K562 (cell line): ENCODE measurements around the gene GLG1. TPM values are rescaled to one million over a fixed set of nuclear protein-coding genes. Genes with fewer than 3 reads are reported as not detected.

Source experiments
- ATAC-seq: fragments of 200-7000 bp; cut with Tn5 transposase; 3 replicates; pipeline ENCODE4 v1.9.1; 2020; ENCODE audit warnings: moderate library complexity
- BruUV-seq: library from RNA; stranded (reverse); fragments of 400-500 nt; replicated peaks from 2 replicates; lab custom pipeline; 2021; lab: Mats Ljungman, UMichigan
- CTCF ChIA-PET: fragments of 300-600 bp; formaldehyde crosslinking; extraction: SDS; loops from one replicate; lab custom pipeline; 2021; ENCODE audit warnings: low intra/inter-chr PET ratio; lab: Yijun Ruan, JAX
- POLR2A ChIA-PET: fragments of 300-600, 350-650 bp; sonication (Branson Sonifier 250); formaldehyde crosslinking; extraction: SDS; loops from one replicate; lab custom pipeline; 2021; ENCODE audit warnings: antibody characterized with exemption, inconsistent platforms; lab: Yijun Ruan, JAX
- DNase-seq, 4 experiments: peaks; one replicate each; pipeline versions ENCODE4 v3.0.0 to v3.0.0-alpha.2; 2011 to 2018; ENCODE audit warnings: low spot score in 3 of 4, mixed read lengths in 3 of 4; ENCODE audit errors: extremely low read depth in 1 of 4
- FAIRE-seq: peaks from 2 replicates; lab custom pipeline; 2011; peaks lifted over from hg19 to GRCh38; lab: Jason Lieb, UNC
- H2AFZ ChIP-seq: 2 replicates; pipeline ENCODE4 v1.6.0; 2011; ENCODE audit warnings: low read depth, low read length, control low read depth, inconsistent platforms
- H3K27ac ChIP-seq: fragments of 200-600 bp; 3 replicates; pipeline ENCODE4 v1.8.0; 2011; ENCODE audit warnings: low read depth, mild to moderate bottlenecking, control low read depth, inconsistent platforms, low read length, moderate library complexity, mixed read lengths; ENCODE audit errors: extremely low read depth
- H3K27me3 ChIP-seq, 2 experiments: fragments of 300-600 bp in 1 of 2; 2 replicates in 1 of 2; 3 replicates in 1 of 2; pipeline versions ENCODE4 v1.6.0 to v1.8.0; 2011; ENCODE audit warnings: inconsistent platforms in 2 of 2, low read length in 2 of 2, mild to moderate bottlenecking in 1 of 2, mixed read lengths in 1 of 2, moderate library complexity in 1 of 2; ENCODE audit not compliant: control insufficient read depth in 2 of 2, insufficient read depth in 2 of 2
- H3K36me3 ChIP-seq: fragments of 300-600 bp; 3 replicates; pipeline ENCODE4 v1.8.0; 2011; ENCODE audit warnings: mild to moderate bottlenecking, low read length, inconsistent platforms; ENCODE audit not compliant: control insufficient read depth, insufficient read depth
- H3K4me1 ChIP-seq, 2 experiments: fragments of 200-600 bp in 1 of 2; replicated peaks in 1 of 2; 2 replicates in 1 of 2; 3 replicates in 1 of 2; pipeline versions ENCODE4 v1.5.1 to v1.8.0; 2011; ENCODE audit warnings: inconsistent platforms in 2 of 2, low read length in 2 of 2, mild to moderate bottlenecking in 1 of 2, mixed read lengths in 1 of 2, moderate library complexity in 1 of 2; ENCODE audit not compliant: control insufficient read depth in 2 of 2, insufficient read depth in 2 of 2
- H3K4me2 ChIP-seq: 2 replicates; pipeline ENCODE4 v1.6.1; 2011; ENCODE audit warnings: low read length, control low read depth, inconsistent platforms, mixed read lengths; ENCODE audit not compliant: insufficient read depth
- H3K4me3 ChIP-seq: fragments of 200-600 bp; sonication (generic), shearing (Covaris generic); 2 replicates; pipeline ENCODE4 v1.5.1; 2016; ENCODE audit warnings: control low read depth, inconsistent platforms
- H3K79me2 ChIP-seq: fragments of 200-600 bp; 3 replicates; pipeline ENCODE4 v1.8.0; 2011; ENCODE audit warnings: low read length, inconsistent platforms; ENCODE audit not compliant: control insufficient read depth, insufficient read depth
- H3K9ac ChIP-seq, 2 experiments: 2 replicates each; pipeline versions ENCODE4 v1.6.0 to v1.6.1; 2011; ENCODE audit warnings: low read depth in 2 of 2, low read length in 2 of 2, control low read depth in 1 of 2, inconsistent platforms in 1 of 2, mild to moderate bottlenecking in 1 of 2, mixed read lengths in 1 of 2; ENCODE audit not compliant: insufficient read depth in 1 of 2
- H3K9me1 ChIP-seq: one replicate; pipeline ENCODE4 v1.6.0; 2011; ENCODE audit warnings: inconsistent platforms, mild to moderate bottlenecking, low read length, moderate library complexity; ENCODE audit not compliant: control insufficient read depth, insufficient read depth
- H3K9me3 ChIP-seq: replicated peaks from 2 replicates; pipeline ENCODE4 v1.5.1; 2011; ENCODE audit warnings: low read depth, low read length, inconsistent platforms; ENCODE audit not compliant: control insufficient read depth, insufficient read depth
- H4K20me1 ChIP-seq: replicated peaks from 2 replicates; pipeline ENCODE4 v1.6.1; 2011; ENCODE audit warnings: low read length, inconsistent platforms, mixed read lengths; ENCODE audit not compliant: control insufficient read depth, insufficient read depth
- BCL6 ChIP-seq: fragments of 250-450 bp; sonication (Bioruptor Pico); IDR thresholded peaks from 2 replicates; pipeline ENCODE4 v1.4.0; 2020
- DACH1 ChIP-seq: fragments of 450-650 bp; IDR thresholded peaks from 2 replicates; pipeline ENCODE4 v1.6.1; 2018; ENCODE audit not compliant: partially characterized antibody
- EP400 ChIP-seq: fragments of 450-650 bp; IDR thresholded peaks from 2 replicates; pipeline ENCODE4 v1.6.1; 2017; ENCODE audit warnings: antibody characterized with exemption, mild to moderate bottlenecking, moderate library complexity
- FOXP1 ChIP-seq: sonication (generic); formaldehyde crosslinking; IDR thresholded peaks from 2 replicates; pipeline ENCODE4 v1.8.0; 2022; ENCODE audit warnings: mild to moderate bottlenecking, missing genetic modification reagents
- HINFP ChIP-seq: fragments of 450-650 bp; conservative IDR thresholded peaks from 2 replicates; pipeline ENCODE4 v1.6.1; 2016; ENCODE audit warnings: missing genetic modification characterization, low read depth, mild to moderate bottlenecking, control low read depth, missing compliant biosample characterization
- NFYB ChIP-seq: IDR thresholded peaks from 2 replicates; pipeline ENCODE4 v1.6.1; 2011; ENCODE audit warnings: mild to moderate bottlenecking, moderate library complexity; ENCODE audit not compliant: insufficient read length; ENCODE audit errors: extremely low read depth
- RB1 ChIP-seq: fragments of 450-650 bp; IDR thresholded peaks from 2 replicates; pipeline ENCODE4 v1.6.1; 2017; ENCODE audit warnings: low read depth, mild to moderate bottlenecking
- SRSF9 ChIP-seq: fragments of 200-400 bp; formaldehyde crosslinking; IDR thresholded peaks from 2 replicates; pipeline ENCODE4 v1.6.1; 2017; ENCODE audit warnings: low read depth, low read length, borderline replicate concordance
- STAT5B ChIP-seq: fragments of 250-450 bp; sonication (Bioruptor Pico); IDR thresholded peaks from 2 replicates; pipeline ENCODE4 v1.8.0; 2021; ENCODE audit warnings: mild to moderate bottlenecking, inconsistent platforms
- XRCC4 ChIP-seq: IDR thresholded peaks from one replicate; pipeline ENCODE4 v1.6.1; 2011; ENCODE audit not compliant: insufficient read depth, insufficient read length; ENCODE audit errors: extremely low read depth
- WGBS: fragments of 100-300 bp; shearing (Covaris generic); methylation state at CpG from one replicate; pipeline ENCODE4 v1.1.6; 2016; ENCODE audit warnings: low coverage, mixed read lengths; ENCODE audit not compliant: insufficient coverage; ENCODE audit errors: missing lambda C conversion rate; 5-methylcytosine and 5-hydroxymethylcytosine counted together
- in situ Hi-C: fragments of 300-500 bp; cut with MboI; formaldehyde crosslinking; loops from 4 replicates; pipeline ENCODE4 v1.15.0; 2018; ENCODE audit warnings: inconsistent platforms, mixed read lengths
- intact Hi-C: fragments of 100-400 bp; cut with micrococcal nuclease; formaldehyde crosslinking; loops from 2 replicates; pipeline ENCODE4 v1.14.2; 2022
- polyA plus RNA-seq, 8 experiments: library from polyadenylated mRNA; depleted of rRNA in 4 of 8; stranded (reverse) in 5 of 8; unstranded in 3 of 8; fragments of >200 nt; fragmentation: Nextera tagmentation in 2 of 8; fragmentation: Illumina TruSeq in 1 of 8; extraction: Ambion mirVana in 2 of 8; extraction: Trizol in 1 of 8; gene quantifications; 2 replicates each; pipeline versions ENCODE4 v1.2.1 to v1.2.3, GENCODE V29; 2011 to 2014; ENCODE audit warnings: inconsistent platforms in 1 of 8, missing spikeins in 1 of 8
- total RNA-seq, 7 experiments: library from RNA; depleted of rRNA in 6 of 7; stranded (reverse); fragments of >200 nt in 6 of 7; fragmentation: Illumina TruSeq in 2 of 7; extraction: Trizol in 2 of 7; gene quantifications; 2 replicates each; pipeline versions ENCODE4 v1.2.1 to v1.2.3, GENCODE V29; 2011 to 2021; ENCODE audit warnings: low replicate concordance in 1 of 7
- TF ChIP-seq, protein P1 (sequence below): sonication (generic); formaldehyde crosslinking; IDR thresholded peaks from 2 replicates; pipeline ENCODE4 v1.8.0; 2022; ENCODE audit warnings: missing genetic modification reagents, mild to moderate bottlenecking, borderline replicate concordance
- TF ChIP-seq, protein P2 (sequence below): fragments of 450-650 bp; IDR thresholded peaks from one replicate; pipeline ENCODE4 v1.6.1; 2018; ENCODE audit warnings: mild to moderate bottlenecking, moderate library complexity; ENCODE audit not compliant: partially characterized antibody
- TF ChIP-seq, protein P3 (sequence below): fragments of 250-450 bp; sonication (Bioruptor Pico); IDR thresholded peaks from 2 replicates; pipeline ENCODE4 v1.5.0; 2021
- TF ChIP-seq, protein P4 (sequence below): fragments of 450-650 bp; IDR thresholded peaks from 2 replicates; pipeline ENCODE4 v1.7.0; 2016; ENCODE audit warnings: borderline replicate concordance

Gene GLG1
- total and polyA plus RNA-seq, 9 of the 15 experiments (the other 6 are each of a cell fraction or from before 2014, with no cell fraction given), result 6.2 to 36.0 (median 23.6) TPM

DNA sequence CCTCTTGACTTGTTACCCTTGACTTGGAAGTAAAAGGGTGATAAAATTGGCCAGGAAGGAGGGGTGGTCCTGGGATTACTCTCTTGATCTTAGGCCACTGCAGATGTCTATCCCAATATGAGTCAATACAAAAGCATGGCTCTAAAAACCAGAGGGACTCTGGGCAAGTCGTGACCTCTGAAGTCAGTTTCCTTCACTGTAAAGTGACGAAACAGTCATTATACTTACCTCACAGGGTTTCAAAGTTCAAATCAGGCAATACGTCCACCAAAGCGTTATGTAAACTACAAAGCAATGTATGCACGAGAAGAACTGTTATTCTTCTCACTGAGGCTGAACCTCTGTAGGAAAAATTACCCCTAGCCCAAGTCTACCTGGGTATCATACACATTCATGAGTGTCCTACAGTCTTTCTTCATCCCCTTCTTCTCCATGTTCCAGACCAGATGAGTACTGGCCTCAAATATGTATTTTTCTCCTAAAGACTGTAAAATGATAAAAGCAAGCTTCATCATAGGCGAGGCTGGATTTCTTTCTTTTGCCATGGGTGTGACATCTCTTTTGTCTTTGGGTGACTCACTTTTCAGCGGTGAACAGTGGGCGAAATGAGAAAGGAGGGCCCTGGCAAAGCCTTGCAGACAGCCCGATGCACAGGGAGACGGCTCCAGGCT is 151.2 kb downstream of the GLG1 start:
- DNase-seq, result no peak
- no peak for ATAC-seq
- Histone ChIP-seq H3K9me3 (no peaks in the 10 kb centered on the region), H3K36me3 (peaks cover 53% of the 10 kb centered on the region; the same call in 2 of the 3 replicates), H3K9ac (no peak overlapping the region), H3K27me3 (no peaks in the 10 kb centered on the region), H3K4me1 (no peaks in the 10 kb centered on the region), H4K20me1 (no peaks in the 10 kb centered on the region), H3K79me2 (no peaks in the 10 kb centered on the region), H3K4me3 (no peak overlapping the region), H3K4me2 (no peak overlapping the region), H3K27ac (no peak overlapping the region), H2AFZ (no peak overlapping the region), H3K9me1 (no peaks in the 10 kb centered on the region)
- intact Hi-C loops (no loop called here), in situ Hi-C loops (no loop called here)
- CTCF ChIA-PET, result no interaction called here
- POLR2A ChIA-PET, result no interaction called here
- 75% methylated on average over 8 of the region's 10 CpGs for WGBS
- FAIRE-seq, result no peak
- no TSS peak for BruUV-seq
- TF ChIP-seq DACH1 (no peak), SRSF9 (no peak), FOXP1 (no peak), STAT5B (CRISPR knock-in tag) (no peak), XRCC4 (no peak), EP400 (no peak), RB1 (no peak), BCL6 (CRISPR knock-in tag) (no peak), HINFP (no peak), NFYB (no peak)
- TF ChIP-seq, protein P1, sequence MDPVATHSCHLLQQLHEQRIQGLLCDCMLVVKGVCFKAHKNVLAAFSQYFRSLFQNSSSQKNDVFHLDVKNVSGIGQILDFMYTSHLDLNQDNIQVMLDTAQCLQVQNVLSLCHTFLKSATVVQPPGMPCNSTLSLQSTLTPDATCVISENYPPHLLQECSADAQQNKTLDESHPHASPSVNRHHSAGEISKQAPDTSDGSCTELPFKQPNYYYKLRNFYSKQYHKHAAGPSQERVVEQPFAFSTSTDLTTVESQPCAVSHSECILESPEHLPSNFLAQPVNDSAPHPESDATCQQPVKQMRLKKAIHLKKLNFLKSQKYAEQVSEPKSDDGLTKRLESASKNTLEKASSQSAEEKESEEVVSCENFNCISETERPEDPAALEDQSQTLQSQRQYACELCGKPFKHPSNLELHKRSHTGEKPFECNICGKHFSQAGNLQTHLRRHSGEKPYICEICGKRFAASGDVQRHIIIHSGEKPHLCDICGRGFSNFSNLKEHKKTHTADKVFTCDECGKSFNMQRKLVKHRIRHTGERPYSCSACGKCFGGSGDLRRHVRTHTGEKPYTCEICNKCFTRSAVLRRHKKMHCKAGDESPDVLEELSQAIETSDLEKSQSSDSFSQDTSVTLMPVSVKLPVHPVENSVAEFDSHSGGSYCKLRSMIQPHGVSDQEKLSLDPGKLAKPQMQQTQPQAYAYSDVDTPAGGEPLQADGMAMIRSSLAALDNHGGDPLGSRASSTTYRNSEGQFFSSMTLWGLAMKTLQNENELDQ (CRISPR knock-in tag), result no peak
- TF ChIP-seq, protein P2, sequence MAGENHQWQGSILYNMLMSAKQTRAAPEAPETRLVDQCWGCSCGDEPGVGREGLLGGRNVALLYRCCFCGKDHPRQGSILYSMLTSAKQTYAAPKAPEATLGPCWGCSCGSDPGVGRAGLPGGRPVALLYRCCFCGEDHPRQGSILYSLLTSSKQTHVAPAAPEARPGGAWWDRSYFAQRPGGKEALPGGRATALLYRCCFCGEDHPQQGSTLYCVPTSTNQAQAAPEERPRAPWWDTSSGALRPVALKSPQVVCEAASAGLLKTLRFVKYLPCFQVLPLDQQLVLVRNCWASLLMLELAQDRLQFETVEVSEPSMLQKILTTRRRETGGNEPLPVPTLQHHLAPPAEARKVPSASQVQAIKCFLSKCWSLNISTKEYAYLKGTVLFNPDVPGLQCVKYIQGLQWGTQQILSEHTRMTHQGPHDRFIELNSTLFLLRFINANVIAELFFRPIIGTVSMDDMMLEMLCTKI, result no peak
- TF ChIP-seq, protein P3, sequence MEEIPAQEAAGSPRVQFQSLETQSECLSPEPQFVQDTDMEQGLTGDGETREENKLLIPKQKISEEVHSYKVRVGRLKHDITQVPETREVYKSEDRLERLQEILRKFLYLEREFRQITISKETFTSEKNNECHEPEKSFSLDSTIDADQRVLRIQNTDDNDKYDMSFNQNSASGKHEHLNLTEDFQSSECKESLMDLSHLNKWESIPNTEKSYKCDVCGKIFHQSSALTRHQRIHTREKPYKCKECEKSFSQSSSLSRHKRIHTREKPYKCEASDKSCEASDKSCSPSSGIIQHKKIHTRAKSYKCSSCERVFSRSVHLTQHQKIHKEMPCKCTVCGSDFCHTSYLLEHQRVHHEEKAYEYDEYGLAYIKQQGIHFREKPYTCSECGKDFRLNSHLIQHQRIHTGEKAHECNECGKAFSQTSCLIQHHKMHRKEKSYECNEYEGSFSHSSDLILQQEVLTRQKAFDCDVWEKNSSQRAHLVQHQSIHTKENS, result no peak
- TF ChIP-seq, protein P4, sequence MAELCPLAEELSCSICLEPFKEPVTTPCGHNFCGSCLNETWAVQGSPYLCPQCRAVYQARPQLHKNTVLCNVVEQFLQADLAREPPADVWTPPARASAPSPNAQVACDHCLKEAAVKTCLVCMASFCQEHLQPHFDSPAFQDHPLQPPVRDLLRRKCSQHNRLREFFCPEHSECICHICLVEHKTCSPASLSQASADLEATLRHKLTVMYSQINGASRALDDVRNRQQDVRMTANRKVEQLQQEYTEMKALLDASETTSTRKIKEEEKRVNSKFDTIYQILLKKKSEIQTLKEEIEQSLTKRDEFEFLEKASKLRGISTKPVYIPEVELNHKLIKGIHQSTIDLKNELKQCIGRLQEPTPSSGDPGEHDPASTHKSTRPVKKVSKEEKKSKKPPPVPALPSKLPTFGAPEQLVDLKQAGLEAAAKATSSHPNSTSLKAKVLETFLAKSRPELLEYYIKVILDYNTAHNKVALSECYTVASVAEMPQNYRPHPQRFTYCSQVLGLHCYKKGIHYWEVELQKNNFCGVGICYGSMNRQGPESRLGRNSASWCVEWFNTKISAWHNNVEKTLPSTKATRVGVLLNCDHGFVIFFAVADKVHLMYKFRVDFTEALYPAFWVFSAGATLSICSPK, result no peak
